NCI-H1417 (cell line): ENCODE measurements around the gene PIK3C3.
A peak's percentile ranks its signal among the peaks of the same experiment; 100 is the strongest.
"Not testable (repeated sequence)": the region's sequence is repeated elsewhere in the genome, so short reads cannot be mapped to it uniquely, and the experiment has no call there.

Source experiments
- DNase-seq, 3 experiments: peaks; one replicate each; lab custom pipeline; 2025; lab: John Stamatoyannopoulos, UW

PIK3C3 gene

DNA sequence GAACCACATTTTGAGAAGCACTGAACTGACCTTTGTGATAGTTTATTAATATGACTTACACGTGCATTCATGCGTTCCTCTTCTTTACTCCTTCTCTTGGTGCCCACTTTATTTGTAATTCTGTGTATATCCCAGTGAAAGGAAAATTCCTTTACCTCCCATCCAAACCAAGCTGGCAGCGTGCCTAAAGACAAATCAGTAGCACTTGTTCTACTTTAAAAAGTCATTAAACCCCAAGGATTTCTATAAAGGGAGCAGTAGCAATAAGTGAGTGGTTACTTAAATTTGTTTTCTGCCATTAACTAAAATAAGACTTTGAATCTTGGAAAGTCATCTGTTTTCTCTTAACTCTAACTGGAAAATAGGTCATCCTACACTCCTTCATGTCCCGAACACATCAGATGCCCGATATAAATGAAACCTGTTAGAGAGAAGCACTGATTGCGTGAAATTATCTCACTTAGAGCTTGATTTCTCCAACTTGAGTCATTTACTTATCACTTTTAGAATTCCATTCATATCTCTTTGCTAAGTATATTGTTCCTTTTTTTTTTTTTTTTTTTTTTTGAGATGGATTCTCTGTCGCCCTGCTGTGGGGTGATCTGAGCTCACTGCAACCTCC is 10.7 kb downstream of the PIK3C3 start:
- DNase-seq, result no peak

DNA sequence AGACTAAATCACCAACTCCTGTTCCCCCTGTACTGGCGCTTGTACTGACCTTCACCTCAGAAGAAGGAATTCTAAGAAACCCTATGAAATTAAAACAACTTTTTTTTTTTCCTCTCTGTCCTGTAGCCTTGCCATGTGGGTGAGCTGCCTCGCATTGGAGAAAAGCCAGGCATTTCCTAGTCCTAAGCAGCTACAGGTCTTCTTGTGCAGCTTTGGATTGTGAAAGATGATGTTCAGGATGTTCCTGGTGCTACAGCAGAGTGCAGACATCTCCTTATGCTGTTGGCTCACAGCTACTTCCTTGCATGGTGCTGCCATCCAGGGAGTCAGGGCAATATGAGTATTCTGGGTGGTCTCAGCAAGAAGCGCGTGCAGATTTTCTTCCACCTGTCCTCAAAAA is 11.9 kb downstream of the PIK3C3 start:
- no peak for DNase-seq

DNA sequence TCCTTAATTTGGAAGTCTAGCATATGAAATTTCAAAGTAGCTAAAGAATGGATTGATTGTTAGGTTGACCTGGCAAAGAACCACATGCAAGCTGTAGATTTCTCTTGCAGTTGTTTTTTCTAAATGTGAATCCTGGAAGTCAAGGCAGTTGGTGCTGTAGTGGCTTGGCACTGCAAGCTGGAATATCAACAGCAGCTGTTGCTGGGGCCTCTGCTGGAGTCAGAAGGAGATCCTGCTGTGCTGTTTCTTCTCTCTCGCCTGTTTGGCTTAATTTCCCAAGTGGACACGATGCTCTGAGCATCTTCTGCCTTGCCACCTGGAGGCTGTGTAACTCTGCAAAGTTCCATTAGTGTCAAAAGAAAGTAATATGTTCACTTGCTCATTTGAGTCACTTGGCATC is 12.6 kb downstream of the PIK3C3 start:
- DNase-seq, result no peak

- DNase-seq, result no peak
These were observed 14.8 kb downstream of the PIK3C3 start for GRCh38 chr18:41969881-41970280.

- no peak for DNase-seq
These were observed 17.3 kb downstream of the PIK3C3 start for GRCh38 chr18:41972067-41972925.

DNA sequence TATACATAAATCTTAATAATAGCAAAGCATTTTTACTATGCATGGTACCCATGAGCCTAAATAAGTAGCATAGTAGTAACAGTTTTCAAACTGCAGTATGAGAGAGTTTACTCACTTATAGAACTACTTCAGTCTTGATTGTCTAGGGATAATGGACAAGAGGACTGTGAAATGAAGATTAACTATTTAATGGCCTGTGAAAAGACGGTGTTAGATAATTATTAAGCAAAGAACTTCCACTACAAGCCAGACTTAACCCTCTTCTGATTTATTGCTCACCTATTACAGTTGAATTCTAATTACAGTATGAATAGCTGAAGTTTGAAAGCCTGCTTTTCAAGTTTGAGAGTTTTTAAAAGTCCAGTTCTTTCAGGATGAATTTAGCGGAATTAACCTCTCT is 18.9 kb downstream of the PIK3C3 start:
- peak in 1 of 3 experiments; percentile 47 for DNase-seq

DNA sequence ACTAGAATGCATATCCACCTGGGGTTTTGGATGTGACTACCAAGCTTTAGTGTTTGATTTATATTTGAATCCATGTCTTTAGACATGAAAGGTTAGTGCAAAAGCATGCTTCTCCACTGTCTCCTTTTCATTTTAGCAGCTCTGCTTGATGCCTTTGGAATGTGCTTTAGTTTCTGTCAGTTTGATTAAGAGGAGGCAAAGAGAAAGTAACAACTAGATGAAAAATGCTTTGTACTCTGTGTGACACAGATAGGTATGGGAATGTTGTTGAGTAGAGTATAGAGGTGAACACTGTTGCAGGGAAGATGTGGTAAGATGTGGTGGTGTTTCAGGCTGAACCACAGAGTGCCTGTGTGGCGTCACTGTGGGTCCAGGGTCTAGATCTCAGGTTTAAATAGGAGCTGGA is 19.8 kb downstream of the PIK3C3 start:
- peak in 1 of 3 experiments; percentile 24 for DNase-seq

- no peak for DNase-seq
These were observed 20.2 kb downstream of the PIK3C3 start for GRCh38 chr18:41975284-41975683.

GRCh38 chr18:41977233-41977632 is 22.2 kb downstream of the PIK3C3 start:
- DNase-seq, result no peak

DNA sequence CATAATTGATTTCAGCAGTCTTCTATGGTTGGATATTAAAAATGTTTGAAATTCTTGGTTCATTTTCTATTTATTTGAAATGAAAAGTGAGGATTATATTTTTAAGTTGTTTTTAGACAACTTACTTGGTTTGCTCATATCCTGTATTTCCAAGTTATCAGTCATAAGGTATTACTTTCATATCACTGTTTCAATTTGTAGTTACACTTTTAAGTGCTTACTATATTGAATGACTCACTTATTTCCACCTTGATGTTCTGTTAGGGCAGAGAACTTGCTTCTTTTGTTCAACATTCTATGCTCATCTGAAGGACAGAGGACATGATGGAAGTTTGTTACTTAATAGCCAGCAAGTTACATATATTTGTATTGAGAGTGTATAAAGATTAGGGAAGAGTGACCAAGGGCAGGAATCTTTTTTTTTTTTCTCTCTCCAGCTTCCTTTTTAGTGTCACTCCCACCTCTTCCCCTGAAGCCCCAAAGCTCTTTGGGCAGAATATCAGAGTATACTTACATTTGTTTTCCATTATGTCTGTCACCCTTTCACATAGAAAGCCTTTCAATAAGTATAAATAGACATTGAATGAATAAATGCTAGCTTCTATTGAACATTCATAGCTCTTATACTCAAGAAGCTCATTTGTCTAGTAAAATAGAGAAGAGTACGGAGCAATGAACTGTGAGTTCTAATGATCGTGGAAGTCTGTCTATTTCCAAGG is 28.1 kb downstream of the PIK3C3 start:
- DNase-seq, result no peak

DNA sequence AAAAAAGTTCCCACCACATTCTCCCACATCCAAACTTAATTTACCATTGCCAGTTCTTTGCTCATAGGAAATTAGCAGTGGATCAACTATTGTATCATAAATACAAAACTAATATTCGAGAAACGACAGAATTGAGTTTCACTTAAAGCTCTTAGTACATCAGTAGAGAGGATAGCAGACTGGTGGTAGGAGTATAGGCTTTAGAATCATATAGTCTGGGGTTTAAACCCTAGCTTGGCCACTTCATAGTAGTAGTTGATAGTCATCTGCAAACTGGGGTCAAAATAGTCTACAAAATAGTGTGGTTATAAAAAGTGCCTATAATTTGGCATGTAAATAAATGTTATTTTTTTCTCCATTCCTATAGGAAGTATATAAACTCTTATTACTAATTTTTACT is 30.9 kb downstream of the PIK3C3 start:
- no peak for DNase-seq

DNA sequence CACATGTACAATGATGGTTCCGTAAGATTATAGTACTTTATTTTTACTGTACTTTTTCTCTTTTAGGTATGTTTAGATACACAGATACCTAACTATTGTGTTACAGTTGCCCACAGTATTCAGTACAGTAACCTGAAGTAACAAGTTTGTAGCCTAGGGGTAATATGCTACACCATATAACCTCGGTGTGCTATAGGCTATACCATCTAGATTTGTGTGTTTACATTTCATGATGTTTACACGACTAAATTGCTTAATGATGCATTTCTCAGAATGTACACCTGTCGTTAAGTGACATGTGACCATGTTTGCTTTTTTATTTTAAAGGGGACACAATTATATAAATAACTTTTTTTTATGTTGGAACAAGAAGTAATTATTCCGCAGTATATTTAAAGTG is 34.5 kb downstream of the PIK3C3 start:
- DNase-seq, result peak in 2 of 3 experiments; percentile 67 to 93

DNA sequence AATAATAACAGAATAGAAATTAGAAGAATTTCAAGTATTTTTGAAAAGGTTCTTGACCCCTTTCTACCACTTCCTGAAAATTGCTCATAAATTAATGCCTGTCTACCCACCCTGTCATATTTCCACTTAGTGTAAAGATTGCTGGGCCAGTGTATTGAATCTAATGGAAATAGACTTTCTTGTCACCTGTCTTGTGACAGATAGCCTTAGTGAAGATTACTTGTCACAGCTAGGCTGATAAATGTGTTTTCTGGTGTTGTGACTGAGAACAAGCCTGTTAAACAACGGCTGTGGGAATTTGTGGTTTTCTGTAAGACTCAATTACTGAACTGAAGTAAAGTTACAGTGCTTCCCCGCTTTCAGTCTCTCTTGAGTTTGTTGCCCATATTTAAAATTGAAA is 37.0 kb downstream of the PIK3C3 start:
- peak in 1 of 3 experiments; percentile 58 for DNase-seq

DNA sequence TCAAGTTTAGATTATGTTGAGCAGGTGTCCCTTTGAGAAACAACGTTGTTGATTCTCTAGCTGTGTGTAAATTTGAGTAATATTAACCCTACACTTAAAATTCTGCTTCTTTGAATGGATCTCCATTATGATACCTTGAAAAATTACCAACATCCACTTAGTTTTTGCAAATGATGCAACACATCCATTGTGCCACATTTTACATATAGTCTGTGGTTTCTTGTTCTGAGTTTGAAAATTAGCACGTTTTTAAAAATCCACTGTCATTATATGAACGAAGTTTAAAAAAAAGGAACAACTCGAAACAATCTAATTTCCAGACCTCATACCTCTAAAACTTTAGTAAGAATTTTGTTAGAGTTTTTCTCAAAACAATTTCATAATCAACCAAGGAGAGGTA is 37.7 kb downstream of the PIK3C3 start:
- no peak for DNase-seq

DNA sequence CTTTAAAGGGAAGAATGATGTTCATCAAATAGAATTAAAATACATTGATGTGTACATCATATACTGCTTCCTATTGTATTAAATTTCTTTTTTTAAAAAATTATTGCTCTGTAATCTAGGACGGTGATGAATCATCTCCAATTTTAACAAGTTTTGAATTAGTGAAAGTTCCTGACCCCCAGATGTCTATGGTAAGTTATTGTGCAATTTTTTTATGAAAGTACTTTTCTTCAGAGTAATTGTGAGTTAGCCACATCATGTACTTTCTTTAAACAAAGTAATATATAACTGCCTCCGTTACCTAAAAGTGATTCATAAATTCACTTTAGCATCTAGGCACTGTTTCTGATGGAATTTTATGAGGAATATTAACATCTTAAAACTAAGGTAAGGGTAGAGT is 38.1 kb downstream of the PIK3C3 start:
- no peak for DNase-seq

GRCh38 chr18:41996020-41996419 is 41.0 kb downstream of the PIK3C3 start:
- no peak for DNase-seq

GRCh38 chr18:41999751-42000150 is 44.7 kb downstream of the PIK3C3 start:
- DNase-seq, result no peak

GRCh38 chr18:42001801-42002200 is 46.8 kb downstream of the PIK3C3 start:
- DNase-seq, result no peak

DNA sequence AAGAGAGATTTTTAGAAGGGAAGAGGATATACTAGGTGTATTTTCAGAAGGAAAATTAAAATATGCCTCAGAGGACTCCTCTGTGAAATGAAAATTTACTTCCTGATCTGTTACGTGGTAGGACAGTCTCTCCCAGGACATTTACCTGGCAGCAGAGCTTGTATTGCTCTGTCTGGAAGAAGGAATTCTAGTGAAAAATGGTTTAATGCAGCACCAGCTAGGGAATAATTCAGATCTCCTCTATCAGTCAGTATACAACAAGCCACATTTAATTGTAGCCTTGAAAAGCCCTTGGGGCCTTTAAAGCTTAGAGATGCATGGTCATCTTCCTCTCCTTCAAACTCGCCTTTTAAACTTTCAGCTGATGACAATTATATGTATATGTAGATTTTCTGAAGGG is 49.6 kb downstream of the PIK3C3 start:
- DNase-seq, result peak in 1 of 3 experiments; percentile 43

GRCh38 chr18:42005782-42006181 is 50.7 kb downstream of the PIK3C3 start:
- no peak for DNase-seq

GRCh38 chr18:42009457-42009856 is 54.4 kb downstream of the PIK3C3 start:
- DNase-seq, result not testable (repeated sequence)

DNA sequence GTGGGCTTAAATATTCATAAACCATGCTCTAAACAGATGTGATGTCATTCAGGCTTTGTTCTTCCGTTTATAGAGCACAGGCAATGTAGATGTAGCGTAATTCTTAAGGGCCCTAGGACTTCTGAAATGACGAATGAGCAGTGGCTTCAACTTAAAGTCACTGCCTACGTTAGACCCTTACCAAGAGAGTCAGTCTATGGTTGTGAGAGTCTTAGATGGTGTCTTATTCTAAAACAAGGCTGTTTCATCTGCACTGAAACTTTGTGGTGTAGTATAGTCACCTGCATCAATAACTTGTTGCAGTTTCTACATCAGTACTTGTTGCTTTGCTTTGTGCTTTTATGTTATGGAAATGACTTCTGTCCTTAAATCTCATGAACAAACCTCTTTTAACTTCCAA is 56.0 kb downstream of the PIK3C3 start:
- DNase-seq, result no peak

DNA sequence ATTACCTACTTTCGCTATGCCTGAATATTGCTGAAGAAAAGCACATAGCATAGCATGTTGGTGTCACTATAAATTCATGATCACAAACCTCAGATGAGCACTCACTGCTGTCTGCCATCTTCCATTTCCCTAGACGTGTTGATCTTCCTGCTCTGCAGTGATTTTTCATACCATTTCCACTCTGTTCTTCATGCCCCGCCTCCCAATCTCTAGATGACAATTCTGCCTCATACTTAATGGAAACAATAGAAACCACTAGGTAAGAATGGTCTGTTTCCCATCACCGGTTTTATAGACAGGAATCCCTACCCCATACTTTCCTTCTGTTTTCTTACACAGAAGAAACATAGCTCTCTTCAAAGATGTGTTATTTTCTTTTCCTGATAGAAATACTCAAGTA is 63.8 kb downstream of the PIK3C3 start:
- DNase-seq, result no peak
